ENCODE data around the gene TTLL9.
"Not testable (repeated sequence)": the region's sequence is repeated elsewhere in the genome, so short reads cannot be mapped to it uniquely, and the experiment has no call there.

Gene TTLL9

GRCh38 chr20:31921480-31921879, 51.0 kb downstream of the TTLL9 start:
- DNase-seq = not testable (repeated sequence)

GRCh38 chr20:31922181-31922580, 51.7 kb downstream of the TTLL9 start:
- DNase-seq = no peak

- DNase-seq = no peak
Observed at GRCh38 chr20:31922588-31922987, 52.2 kb downstream of the TTLL9 start.

- no peak for DNase-seq
Observed at GRCh38 chr20:31923388-31924331, 53.2 kb downstream of the TTLL9 start.

GRCh38 chr20:31924561-31924960, 54.1 kb downstream of the TTLL9 start:
- no peak for DNase-seq

GRCh38 chr20:31925631-31926030, 55.2 kb downstream of the TTLL9 start:
- DNase-seq = no peak

- no peak for DNase-seq
Observed at GRCh38 chr20:31926493-31926892, 56.1 kb downstream of the TTLL9 start.

GRCh38 chr20:31927627-31928159, 57.3 kb downstream of the TTLL9 start:
- DNase-seq = no peak

- DNase-seq = not testable (repeated sequence)
Observed at GRCh38 chr20:31929631-31930030, 59.2 kb downstream of the TTLL9 start.

GRCh38 chr20:31930779-31931178, 60.3 kb downstream of the TTLL9 start:
- DNase-seq = no peak

- no peak for DNase-seq
Observed at GRCh38 chr20:31933698-31934097, 63.3 kb downstream of the TTLL9 start.

GRCh38 chr20:31934491-31934890, 64.1 kb downstream of the TTLL9 start:
- no peak for DNase-seq

- no peak for DNase-seq
Observed at GRCh38 chr20:31934968-31935764, 64.7 kb downstream of the TTLL9 start.

GRCh38 chr20:31936420-31936819, 66.0 kb downstream of the TTLL9 start:
- DNase-seq = no peak

GRCh38 chr20:31937820-31938219, 67.4 kb downstream of the TTLL9 start:
- DNase-seq = no peak

- DNase-seq = no peak
Observed at GRCh38 chr20:31939661-31940060, 69.2 kb downstream of the TTLL9 start.

- DNase-seq = no peak
Observed at GRCh38 chr20:31943052-31943471, 72.6 kb downstream of the TTLL9 start.

GRCh38 chr20:31945319-31945718, 74.9 kb downstream of the TTLL9 start:
- DNase-seq = no peak

GRCh38 chr20:31945785-31946184, 75.4 kb downstream of the TTLL9 start:
- no peak for DNase-seq

- DNase-seq = no peak
Observed at GRCh38 chr20:31948008-31948407, 77.6 kb downstream of the TTLL9 start.

- DNase-seq = no peak
Observed at GRCh38 chr20:31949877-31950646, 79.6 kb downstream of the TTLL9 start.

GRCh38 chr20:31951203-31951529, 80.7 kb downstream of the TTLL9 start:
- DNase-seq = no peak
